Dermis microvascular lymphatic vessel endothelial cell (primary cell): ENCODE results near the gene TPRN. TPM values are rescaled to one million over a fixed set of nuclear protein-coding genes. Genes with fewer than 3 reads are reported as not detected.
"Not testable (repeated sequence)": the region's sequence is repeated elsewhere in the genome, so short reads cannot be mapped to it uniquely, and the experiment has no call there.

Experiments used
- DNase-seq, 2 donors: peaks; one replicate each; pipeline versions ENCODE4 v3.0.0 to v3.0.0-alpha.2; 2010; ENCODE audit warnings: low read depth in 2 of 2
- total RNA-seq: library from RNA; depleted of rRNA; stranded (reverse); fragments of >200 nt; gene quantifications from 2 replicates; pipeline ENCODE4 v1.2.1, GENCODE V29; 2014

TPRN gene
- total RNA-seq, result 3.3 and 4.4 TPM in 2 replicates

GRCh38 chr9:137200311-137201204 is at the start of gene TPRN:
Gene TPRN, minus strand, starts transcription at chr9:137200741. Its CDS starts 30 bp downstream, at chr9:137200711.
- DNase-seq, result peak; percentile 95 to 99

GRCh38 chr9:137247916-137248175 is 47.3 kb upstream of the TPRN start:
- DNase-seq, result no peak

GRCh38 chr9:137247135-137247915 is 46.8 kb upstream of the TPRN start:
- no peak for DNase-seq

GRCh38 chr9:137245450-137246421 is 45.2 kb upstream of the TPRN start:
- no peak for DNase-seq

- peak; percentile 71 to 72 for DNase-seq
Observed at GRCh38 chr9:137244486-137245449, 44.2 kb upstream of the TPRN start.

GRCh38 chr9:137243626-137244485 is 43.3 kb upstream of the TPRN start:
- peak in 1 of 2 donors; percentile 29 for DNase-seq

GRCh38 chr9:137243266-137243625 is 42.7 kb upstream of the TPRN start:
- DNase-seq, result not testable (repeated sequence)

GRCh38 chr9:137242269-137243203 is 42.0 kb upstream of the TPRN start:
- DNase-seq, result no peak

GRCh38 chr9:137241490-137242268 is 41.1 kb upstream of the TPRN start:
- peak in 1 of 2 donors; percentile 56 for DNase-seq

- peak; percentile 100 for DNase-seq
Observed at GRCh38 chr9:137240841-137241489, 40.4 kb upstream of the TPRN start, which contains the start of gene TUBB4B. Gene TUBB4B, plus strand, starts transcription at chr9:137241287. Its CDS starts 74 bp downstream, at chr9:137241361.

GRCh38 chr9:137240318-137240840 is 39.8 kb upstream of the TPRN start:
- peak; percentile 39 to 84 for DNase-seq

GRCh38 chr9:137239541-137240200 is 39.1 kb upstream of the TPRN start:
- not testable (repeated sequence) for DNase-seq

GRCh38 chr9:137237759-137238726 is 37.5 kb upstream of the TPRN start:
- DNase-seq, result no peak

- no peak for DNase-seq
Observed at GRCh38 chr9:137236936-137237421, 36.4 kb upstream of the TPRN start.
